ENCODE data around the gene CDKN2A.

DNA sequence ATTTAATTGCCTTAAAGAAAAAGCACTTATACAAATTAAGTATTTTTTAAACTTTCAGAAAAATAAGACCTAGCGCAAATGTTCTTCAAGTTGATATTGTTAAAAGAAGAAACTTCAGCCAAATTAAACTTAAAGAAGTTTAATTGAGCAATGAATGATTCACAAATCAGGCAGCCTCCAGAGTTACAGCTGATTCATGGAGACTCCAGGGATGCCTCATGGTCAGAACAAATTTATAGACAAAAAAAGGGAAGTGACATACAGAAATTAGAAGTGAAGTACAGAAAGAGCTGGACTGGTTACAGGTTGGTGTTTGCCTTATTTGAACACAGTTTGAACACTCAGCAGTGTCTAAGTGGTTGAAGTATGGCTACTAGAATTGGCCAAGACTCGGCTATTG lies 60.3 kb downstream of the CDKN2A start:
- TF ChIP-seq, protein P1, sequence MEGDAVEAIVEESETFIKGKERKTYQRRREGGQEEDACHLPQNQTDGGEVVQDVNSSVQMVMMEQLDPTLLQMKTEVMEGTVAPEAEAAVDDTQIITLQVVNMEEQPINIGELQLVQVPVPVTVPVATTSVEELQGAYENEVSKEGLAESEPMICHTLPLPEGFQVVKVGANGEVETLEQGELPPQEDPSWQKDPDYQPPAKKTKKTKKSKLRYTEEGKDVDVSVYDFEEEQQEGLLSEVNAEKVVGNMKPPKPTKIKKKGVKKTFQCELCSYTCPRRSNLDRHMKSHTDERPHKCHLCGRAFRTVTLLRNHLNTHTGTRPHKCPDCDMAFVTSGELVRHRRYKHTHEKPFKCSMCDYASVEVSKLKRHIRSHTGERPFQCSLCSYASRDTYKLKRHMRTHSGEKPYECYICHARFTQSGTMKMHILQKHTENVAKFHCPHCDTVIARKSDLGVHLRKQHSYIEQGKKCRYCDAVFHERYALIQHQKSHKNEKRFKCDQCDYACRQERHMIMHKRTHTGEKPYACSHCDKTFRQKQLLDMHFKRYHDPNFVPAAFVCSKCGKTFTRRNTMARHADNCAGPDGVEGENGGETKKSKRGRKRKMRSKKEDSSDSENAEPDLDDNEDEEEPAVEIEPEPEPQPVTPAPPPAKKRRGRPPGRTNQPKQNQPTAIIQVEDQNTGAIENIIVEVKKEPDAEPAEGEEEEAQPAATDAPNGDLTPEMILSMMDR (conservative IDR thresholded peaks at IDR 0.05; ENCODE audit: low read length) = no peak
- no peak for TF ChIP-seq EZH2phosphoT487 (IDR thresholded peaks at IDR 0.05; ENCODE audit: borderline replicate concordance)

All from Loucy (cell line).